Lower lobe of right lung (tissue), 2 donors: ENCODE measurements around the gene GLIS1. TPM values are rescaled to one million over a fixed set of nuclear protein-coding genes. Genes with fewer than 3 reads are reported as not detected.

Source experiments
- ATAC-seq, 2 donors: fragments of 200-7000 bp; cut with Tn5 transposase; one replicate each; pipeline ENCODE4 v1.9.1; 2020 to 2022; ENCODE audit warnings: mild to moderate bottlenecking in 2 of 2, moderate library complexity in 2 of 2
- DNase-seq: peaks from one replicate; pipeline ENCODE4 v3.0.0-alpha.2; 2020
- H3K27ac ChIP-seq: fragments of 200-600 bp; one replicate; pipeline ENCODE4 v1.8.0; 2022
- H3K27me3 ChIP-seq: fragments of 200-600 bp; one replicate; pipeline ENCODE4 v1.8.0; 2022; ENCODE audit warnings: low read depth
- H3K36me3 ChIP-seq: fragments of 200-600 bp; one replicate; pipeline ENCODE4 v1.8.0; 2022; ENCODE audit warnings: mild to moderate bottlenecking
- H3K4me1 ChIP-seq: fragments of 200-600 bp; one replicate; pipeline ENCODE4 v1.8.0; 2022
- H3K4me3 ChIP-seq: fragments of 200-600 bp; one replicate; pipeline ENCODE4 v1.8.0; 2022; ENCODE audit warnings: mild to moderate bottlenecking
- H3K9me3 ChIP-seq: fragments of 200-600 bp; one replicate; pipeline ENCODE4 v1.8.0; 2022
- CTCF ChIP-seq: fragments of 200-600 bp; IDR thresholded peaks from one replicate; pipeline ENCODE4 v1.8.0; 2022; ENCODE audit warnings: antibody characterized with exemption, mild to moderate bottlenecking
- intact Hi-C: fragments of 100-400 bp; cut with DNase I; formaldehyde crosslinking; loops from one replicate; pipeline ENCODE4 v1.11.0; 2022
- total RNA-seq: library from RNA; stranded (reverse); fragmentation: NEBNext Ultra II Directional; extraction: Animal tissue kit (Norgen Biotek cat#: 25700); gene quantifications from one replicate; pipeline ENCODE4 v1.2.1, GENCODE V29; 2021
- donor health status: DM: no; HTN: yes; CAD: no; lungs with severe emphysema.

The GLIS1 gene
- total RNA-seq, 1 donor from 2014 or later, result not detected

- no peak for TF ChIP-seq CTCF
- Histone ChIP-seq H3K36me3 (no peaks in the 10 kb centered on the region), H3K9me3 (no peaks in the 10 kb centered on the region), H3K4me1 (no peaks in the 10 kb centered on the region), H3K27me3 (no peaks in the 10 kb centered on the region), H3K4me3 (no peak overlapping the region), H3K27ac (no peak overlapping the region)
- intact Hi-C loops, result no loop called here
- ATAC-seq (no peak), DNase-seq (no peak)
Observed at GRCh38 chr1:53577761-53578100, 161.2 kb downstream of the GLIS1 start.

- Histone ChIP-seq H3K27me3 (no peaks in the 10 kb centered on the region), H3K36me3 (no peaks in the 10 kb centered on the region), H3K4me3 (no peak overlapping the region), H3K4me1 (no peaks in the 10 kb centered on the region), H3K27ac (no peak overlapping the region), H3K9me3 (no peaks in the 10 kb centered on the region)
- ATAC-seq, result no peak
- TF ChIP-seq CTCF, result no peak
- intact Hi-C loops, result no loop called here
- no peak for DNase-seq
Observed at GRCh38 chr1:53576866-53577760, 161.9 kb downstream of the GLIS1 start.

- no peaks in the 10 kb centered on the region for H3K9me3 ChIP-seq
- no peak for TF ChIP-seq CTCF
- no peaks in the 10 kb centered on the region for H3K36me3 ChIP-seq
- H3K4me3 ChIP-seq, result no peak overlapping the region
- intact Hi-C loops, result no loop called here
- no peak overlapping the region for H3K27ac ChIP-seq
- H3K4me1 ChIP-seq, result no peaks in the 10 kb centered on the region
- DNase-seq (no peak), ATAC-seq (no peak)
- H3K27me3 ChIP-seq, result no peaks in the 10 kb centered on the region
Observed at GRCh38 chr1:53576381-53576801, 162.6 kb downstream of the GLIS1 start.

GRCh38 chr1:53575955-53576320, 163.0 kb downstream of the GLIS1 start:
- no peak for ATAC-seq
- no peak for TF ChIP-seq CTCF
- Histone ChIP-seq H3K27ac (no peak overlapping the region), H3K4me1 (no peaks in the 10 kb centered on the region), H3K36me3 (no peaks in the 10 kb centered on the region), H3K4me3 (no peak overlapping the region), H3K9me3 (no peaks in the 10 kb centered on the region), H3K27me3 (no peaks in the 10 kb centered on the region)
- no peak for DNase-seq
- intact Hi-C loops, result no loop called here

- Histone ChIP-seq H3K9me3 (no peaks in the 10 kb centered on the region), H3K4me1 (no peaks in the 10 kb centered on the region), H3K27ac (no peak overlapping the region), H3K36me3 (no peaks in the 10 kb centered on the region), H3K27me3 (no peaks in the 10 kb centered on the region), H3K4me3 (no peak overlapping the region)
- ATAC-seq (no peak), DNase-seq (no peak)
- intact Hi-C loops, result no loop called here
- TF ChIP-seq CTCF, result no peak
Observed at GRCh38 chr1:53575141-53575954, 163.6 kb downstream of the GLIS1 start.
